ENCODE results near the gene FAM184B.

The FAM184B gene

GRCh38 chr4:17781300-17782287 is at the start of gene FAM184B:
FAM184B (minus strand) TSS chr4:17781621; CDS start chr4:17781299, 322 bp downstream.
- H3K27ac ChIP-seq (ENCODE audit: low read length): no peak within 1 kb of the TSS
- no peaks in the 10 kb centered on the region for H3K9me3 ChIP-seq (ENCODE audit: control insufficient read depth, low read depth, low read length)
- peak within 1 kb of the TSS; percentile 56 for H3K4me3 ChIP-seq (ENCODE audit: low read length)
- no peaks in the 10 kb centered on the region for H3K36me3 ChIP-seq (ENCODE audit: control insufficient read depth, low read depth, low read length)
- peak within 1 kb of the TSS; percentile 28 for H3K9ac ChIP-seq (ENCODE audit: low read length)
- no peaks in the 10 kb centered on the region for H3K4me1 ChIP-seq (ENCODE audit: control insufficient read depth, low read depth, low read length)
- H3K27me3 ChIP-seq (ENCODE audit: control insufficient read depth, insufficient read depth, low read length): peaks cover 51% of the 10 kb centered on the region

- H3K27me3 ChIP-seq (ENCODE audit: control insufficient read depth, insufficient read depth, low read length): no peaks in the 10 kb centered on the region
- no peaks in the 10 kb centered on the region for H3K4me1 ChIP-seq (ENCODE audit: control insufficient read depth, low read depth, low read length)
- H3K36me3 ChIP-seq (ENCODE audit: control insufficient read depth, low read depth, low read length): peaks cover 66% of the 10 kb centered on the region
- H3K4me3 ChIP-seq (ENCODE audit: low read length): no peak overlapping the region
- H3K9ac ChIP-seq (ENCODE audit: low read length): no peak overlapping the region
- no peaks in the 10 kb centered on the region for H3K9me3 ChIP-seq (ENCODE audit: control insufficient read depth, low read depth, low read length)
- no peak overlapping the region for H3K27ac ChIP-seq (ENCODE audit: low read length)
These were observed 42.6 kb upstream of the FAM184B start for GRCh38 chr4:17823871-17824669.

- Histone ChIP-seq H3K4me3 (ENCODE audit: low read length) (no peak overlapping the region), H3K27ac (ENCODE audit: low read length) (no peak overlapping the region), H3K36me3 (ENCODE audit: control insufficient read depth, low read depth, low read length) (peaks cover 45% of the 10 kb centered on the region), H3K9ac (ENCODE audit: low read length) (no peak overlapping the region), H3K27me3 (ENCODE audit: control insufficient read depth, insufficient read depth, low read length) (no peaks in the 10 kb centered on the region), H3K4me1 (ENCODE audit: control insufficient read depth, low read depth, low read length) (no peaks in the 10 kb centered on the region), H3K9me3 (ENCODE audit: control insufficient read depth, low read depth, low read length) (no peaks in the 10 kb centered on the region)
These were observed 35.6 kb upstream of the FAM184B start for GRCh38 chr4:17817027-17817426.

GRCh38 chr4:17816142-17816541 is 34.7 kb upstream of the FAM184B start:
- H3K27ac ChIP-seq (ENCODE audit: low read length): no peak overlapping the region
- no peak overlapping the region for H3K4me3 ChIP-seq (ENCODE audit: low read length)
- peaks cover 45% of the 10 kb centered on the region for H3K36me3 ChIP-seq (ENCODE audit: control insufficient read depth, low read depth, low read length)
- H3K9ac ChIP-seq (ENCODE audit: low read length): no peak overlapping the region
- no peaks in the 10 kb centered on the region for H3K27me3 ChIP-seq (ENCODE audit: control insufficient read depth, insufficient read depth, low read length)
- H3K9me3 ChIP-seq (ENCODE audit: control insufficient read depth, low read depth, low read length): no peaks in the 10 kb centered on the region
- no peaks in the 10 kb centered on the region for H3K4me1 ChIP-seq (ENCODE audit: control insufficient read depth, low read depth, low read length)

GRCh38 chr4:17814140-17814539 is 32.7 kb upstream of the FAM184B start:
- Histone ChIP-seq H3K27me3 (ENCODE audit: control insufficient read depth, insufficient read depth, low read length) (no peaks in the 10 kb centered on the region), H3K9ac (ENCODE audit: low read length) (no peak overlapping the region), H3K9me3 (ENCODE audit: control insufficient read depth, low read depth, low read length) (no peaks in the 10 kb centered on the region), H3K27ac (ENCODE audit: low read length) (no peak overlapping the region), H3K36me3 (ENCODE audit: control insufficient read depth, low read depth, low read length) (peaks cover 45% of the 10 kb centered on the region), H3K4me1 (ENCODE audit: control insufficient read depth, low read depth, low read length) (no peaks in the 10 kb centered on the region), H3K4me3 (ENCODE audit: low read length) (no peak overlapping the region)

- Histone ChIP-seq H3K27ac (ENCODE audit: low read length) (no peak overlapping the region), H3K9ac (ENCODE audit: low read length) (peak overlapping the region; percentile 99), H3K4me3 (ENCODE audit: low read length) (peak overlapping the region; percentile 73), H3K9me3 (ENCODE audit: control insufficient read depth, low read depth, low read length) (no peaks in the 10 kb centered on the region), H3K36me3 (ENCODE audit: control insufficient read depth, low read depth, low read length) (peaks cover 34% of the 10 kb centered on the region), H3K4me1 (ENCODE audit: control insufficient read depth, low read depth, low read length) (peaks cover 5% of the 10 kb centered on the region), H3K27me3 (ENCODE audit: control insufficient read depth, insufficient read depth, low read length) (no peaks in the 10 kb centered on the region)
These were observed 31.4 kb upstream of the FAM184B start for GRCh38 chr4:17812801-17813200.

GRCh38 chr4:17812125-17812524 is 30.7 kb upstream of the FAM184B start:
- peaks cover 31% of the 10 kb centered on the region for H3K36me3 ChIP-seq (ENCODE audit: control insufficient read depth, low read depth, low read length)
- H3K9ac ChIP-seq (ENCODE audit: low read length): peak overlapping the region; percentile 99
- no peak overlapping the region for H3K27ac ChIP-seq (ENCODE audit: low read length)

GRCh38 chr4:17811078-17811603 is 29.7 kb upstream of the FAM184B start:
- H3K27ac ChIP-seq (ENCODE audit: low read length): no peak overlapping the region
- H3K27me3 ChIP-seq (ENCODE audit: control insufficient read depth, insufficient read depth, low read length): no peaks in the 10 kb centered on the region
- peak overlapping the region; percentile 73 for H3K4me3 ChIP-seq (ENCODE audit: low read length)
- H3K9ac ChIP-seq (ENCODE audit: low read length): peak overlapping the region; percentile 99
- peaks cover 10% of the 10 kb centered on the region for H3K4me1 ChIP-seq (ENCODE audit: control insufficient read depth, low read depth, low read length)
- no peaks in the 10 kb centered on the region for H3K9me3 ChIP-seq (ENCODE audit: control insufficient read depth, low read depth, low read length)
- peaks cover 22% of the 10 kb centered on the region for H3K36me3 ChIP-seq (ENCODE audit: control insufficient read depth, low read depth, low read length)

More at GRCh38 chr4:17812125-17812524, 30.7 kb upstream of the FAM184B start:
- Histone ChIP-seq H3K27me3 (ENCODE audit: control insufficient read depth, insufficient read depth, low read length) (no peaks in the 10 kb centered on the region), H3K4me1 (ENCODE audit: control insufficient read depth, low read depth, low read length) (peaks cover 10% of the 10 kb centered on the region), H3K4me3 (ENCODE audit: low read length) (peak overlapping the region; percentile 73), H3K9me3 (ENCODE audit: control insufficient read depth, low read depth, low read length) (no peaks in the 10 kb centered on the region)

- Histone ChIP-seq H3K4me3 (ENCODE audit: low read length) (peak within 1 kb of the TSS; percentile 73), H3K9ac (ENCODE audit: low read length) (peak within 1 kb of the TSS; percentile 99), H3K27ac (ENCODE audit: low read length) (peak within 1 kb of the TSS; percentile 76), H3K36me3 (ENCODE audit: control insufficient read depth, low read depth, low read length) (peaks cover 22% of the 10 kb centered on the region), H3K9me3 (ENCODE audit: control insufficient read depth, low read depth, low read length) (no peaks in the 10 kb centered on the region), H3K27me3 (ENCODE audit: control insufficient read depth, insufficient read depth, low read length) (no peaks in the 10 kb centered on the region), H3K4me1 (ENCODE audit: control insufficient read depth, low read depth, low read length) (peaks cover 10% of the 10 kb centered on the region)
These were observed 29.0 kb upstream of the FAM184B start, which contains the start of the genes DCAF16 and NCAPG for GRCh38 chr4:17810260-17811077. DCAF16 (minus strand) TSS chr4:17810757; CDS start chr4:17804141, 6,616 bp downstream. NCAPG (plus strand) TSS chr4:17810979; CDS start chr4:17811078, 99 bp downstream.

- no peaks in the 10 kb centered on the region for H3K9me3 ChIP-seq (ENCODE audit: control insufficient read depth, low read depth, low read length)
- peak overlapping the region; percentile 99 for H3K9ac ChIP-seq (ENCODE audit: low read length)
- peaks cover 18% of the 10 kb centered on the region for H3K36me3 ChIP-seq (ENCODE audit: control insufficient read depth, low read depth, low read length)
- no peaks in the 10 kb centered on the region for H3K27me3 ChIP-seq (ENCODE audit: control insufficient read depth, insufficient read depth, low read length)
- H3K4me1 ChIP-seq (ENCODE audit: control insufficient read depth, low read depth, low read length): peaks cover 10% of the 10 kb centered on the region
- H3K27ac ChIP-seq (ENCODE audit: low read length): no peak overlapping the region
- H3K4me3 ChIP-seq (ENCODE audit: low read length): peak overlapping the region; percentile 73
These were observed 28.2 kb upstream of the FAM184B start for GRCh38 chr4:17809667-17810066.
